IPS DF 19.7 (cell line): ENCODE results near the gene TMPRSS2.

Experiments
- DNase-seq: peaks from one replicate; pipeline ENCODE4 v3.0.0-alpha.2; 2013; ENCODE audit warnings: low read depth, low spot score

Gene TMPRSS2

GRCh38 chr21:41509733-41510132 lies 1.8 kb upstream of the TMPRSS2 start:
- no peak for DNase-seq

- no peak for DNase-seq
Observed at GRCh38 chr21:41509145-41509496, 1.2 kb upstream of the TMPRSS2 start.

GRCh38 chr21:41508415-41509144 lies 622 bp upstream of the TMPRSS2 start:
- no peak for DNase-seq

- DNase-seq = no peak
Observed at GRCh38 chr21:41506611-41507520, 1.1 kb downstream of the TMPRSS2 start.

GRCh38 chr21:41506005-41506594 lies 1.9 kb downstream of the TMPRSS2 start:
- no peak for DNase-seq

GRCh38 chr21:41504030-41504429 lies 3.9 kb downstream of the TMPRSS2 start:
- no peak for DNase-seq

- no peak for DNase-seq
Observed at GRCh38 chr21:41503331-41503730, 4.6 kb downstream of the TMPRSS2 start.

- no peak for DNase-seq
Observed at GRCh38 chr21:41501919-41502318, 6.0 kb downstream of the TMPRSS2 start.

GRCh38 chr21:41500931-41501381 lies 7.0 kb downstream of the TMPRSS2 start:
- no peak for DNase-seq

GRCh38 chr21:41500363-41500762 lies 7.6 kb downstream of the TMPRSS2 start:
- no peak for DNase-seq

GRCh38 chr21:41499920-41500319 lies 8.0 kb downstream of the TMPRSS2 start:
- no peak for DNase-seq

GRCh38 chr21:41497788-41498187 lies 10.2 kb downstream of the TMPRSS2 start:
- no peak for DNase-seq

- no peak for DNase-seq
Observed at GRCh38 chr21:41497008-41497407, 10.9 kb downstream of the TMPRSS2 start.

- no peak for DNase-seq
Observed at GRCh38 chr21:41494242-41494641, 13.7 kb downstream of the TMPRSS2 start.

GRCh38 chr21:41491412-41491811 lies 16.5 kb downstream of the TMPRSS2 start:
- DNase-seq = no peak

- DNase-seq = no peak
Observed at GRCh38 chr21:41490330-41490729, 17.6 kb downstream of the TMPRSS2 start.

- no peak for DNase-seq
Observed at GRCh38 chr21:41489329-41489728, 18.6 kb downstream of the TMPRSS2 start.

GRCh38 chr21:41488080-41488479 lies 19.9 kb downstream of the TMPRSS2 start:
- DNase-seq = no peak

GRCh38 chr21:41487082-41487481 lies 20.9 kb downstream of the TMPRSS2 start:
- DNase-seq = no peak

- no peak for DNase-seq
Observed at GRCh38 chr21:41483973-41484372, 24.0 kb downstream of the TMPRSS2 start.

GRCh38 chr21:41483415-41483814 lies 24.5 kb downstream of the TMPRSS2 start:
- DNase-seq = no peak

- no peak for DNase-seq
Observed at GRCh38 chr21:41482980-41483379, 25.0 kb downstream of the TMPRSS2 start.
